OCI-LY7 (cell line): ENCODE results near the gene CELF3. TPM values are rescaled to one million over a fixed set of nuclear protein-coding genes. Genes with fewer than 3 reads are reported as not detected.
"Not testable (repeated sequence)": the region's sequence is repeated elsewhere in the genome, so short reads cannot be mapped to it uniquely, and the experiment has no call there.

Experiments
- BruUV-seq: library from RNA; stranded (reverse); fragments of 400-500 nt; replicated peaks from 2 replicates; lab custom pipeline; 2021; lab: Mats Ljungman, UMichigan
- CTCF ChIA-PET: fragments of 300-600 bp; sonication (Branson Sonifier 250); formaldehyde crosslinking; loops from one replicate; lab custom pipeline; 2022; ENCODE audit warnings: antibody characterized with exemption; ENCODE audit not compliant: unreplicated experiment; lab: Charles Lee
- POLR2A ChIA-PET: fragments of 300-600 bp; sonication (Branson Sonifier 250); formaldehyde crosslinking; loops from one replicate; lab custom pipeline; 2022; ENCODE audit warnings: antibody characterized with exemption; lab: Charles Lee
- DNase-seq: peaks from one replicate; pipeline ENCODE4 v3.0.0-alpha.2; 2015; ENCODE audit warnings: low spot score
- H2AFZ ChIP-seq: fragments of 200-600 bp; sonication (generic), shearing (Covaris generic); 2 replicates; pipeline ENCODE4 v1.6.1; 2014; ENCODE audit warnings: mild to moderate bottlenecking, antibody characterized with exemption, low read length, moderate library complexity
- H3K27ac ChIP-seq: fragments of 200-600 bp; sonication (generic); 2 replicates; pipeline ENCODE4 v1.5.1; 2014; ENCODE audit warnings: mixed run types, low read depth, mild to moderate bottlenecking, moderate library complexity, low read length, inconsistent platforms; ENCODE audit not compliant: poor library complexity, severe bottlenecking
- H3K36me3 ChIP-seq: fragments of 200-600 bp; sonication (generic); 2 replicates; pipeline ENCODE4 v1.6.1; 2014; ENCODE audit warnings: mild to moderate bottlenecking, antibody characterized with exemption, low read length, moderate library complexity, mixed read lengths; ENCODE audit not compliant: insufficient read depth
- H3K4me1 ChIP-seq: fragments of 200-600 bp; sonication (generic); 2 replicates; pipeline ENCODE4 v1.5.1; 2014; ENCODE audit warnings: mild to moderate bottlenecking, low read length; ENCODE audit not compliant: insufficient read depth, poor library complexity, severe bottlenecking
- H3K4me2 ChIP-seq: fragments of 200-600 bp; sonication (generic); 2 replicates; pipeline ENCODE4 v1.6.1; 2014; ENCODE audit warnings: mild to moderate bottlenecking, low read length
- H3K4me3 ChIP-seq: fragments of 200-600 bp; sonication (generic); 2 replicates; pipeline ENCODE4 v1.5.1; 2014; ENCODE audit warnings: mild to moderate bottlenecking, low read depth, low read length; ENCODE audit not compliant: poor library complexity, severe bottlenecking
- H3K79me2 ChIP-seq: fragments of 200-600 bp; sonication (generic); 2 replicates; pipeline ENCODE4 v1.6.1; 2016; ENCODE audit warnings: low read depth, mild to moderate bottlenecking, low read length, moderate library complexity, mixed read lengths; ENCODE audit not compliant: insufficient read depth
- H3K9me2 ChIP-seq: fragments of 200-600 bp; sonication (generic); 2 replicates; pipeline ENCODE4 v1.6.1; 2016; ENCODE audit warnings: mild to moderate bottlenecking, low read length, mixed read lengths; ENCODE audit not compliant: insufficient read depth
- H3K9me3 ChIP-seq: fragments of 200-600 bp; sonication (generic); 2 replicates; pipeline ENCODE4 v1.6.1; 2014; ENCODE audit warnings: mild to moderate bottlenecking, mixed run types, low read length, mixed read lengths
- H4K20me1 ChIP-seq: fragments of 200-600 bp; sonication (generic); 2 replicates; pipeline ENCODE4 v1.6.1; 2014; ENCODE audit warnings: mild to moderate bottlenecking, antibody characterized with exemption, low read length, moderate library complexity, mixed read lengths; ENCODE audit not compliant: insufficient read depth
- CTCF ChIP-seq: fragments of 200-600 bp; sonication (generic); conservative IDR thresholded peaks from 2 replicates; pipeline ENCODE4 v1.5.1; 2014; ENCODE audit warnings: mild to moderate bottlenecking, antibody characterized with exemption, low read length, moderate library complexity, mixed read lengths
- EZH2phosphoT487 ChIP-seq: fragments of 200-600 bp; sonication (generic); IDR thresholded peaks from 2 replicates; pipeline ENCODE4 v1.6.1; 2018; ENCODE audit warnings: low read depth, borderline replicate concordance, mild to moderate bottlenecking, mixed run types, antibody characterized with exemption, low read length, moderate library complexity, mixed read lengths
- intact Hi-C: fragments of 100-400 bp; cut with micrococcal nuclease; formaldehyde crosslinking; loops from one replicate; pipeline ENCODE4 v1.10.0; 2022; ENCODE audit not compliant: unreplicated experiment
- total RNA-seq, 2 experiments: library from RNA; depleted of rRNA in 1 of 2; stranded (reverse); fragments of >200 nt in 1 of 2; shearing (Covaris generic) in 1 of 2; gene quantifications; 2 replicates each; pipeline ENCODE4 v1.2.3, GENCODE V29; 2014 to 2022

CELF3 gene
- total RNA-seq, 2 experiments from 2014 or later, result not detected

- peaks cover 16% of the 10 kb centered on the region; the same call in 1 of the 2 replicates for H3K36me3 ChIP-seq
- TF ChIP-seq EZH2phosphoT487 (no peak), CTCF (no peak)
- H2AFZ ChIP-seq, result no peak overlapping the region
- DNase-seq, result no peak
- POLR2A ChIA-PET, result no interaction called here
- no peaks in the 10 kb centered on the region for H4K20me1 ChIP-seq
- no peaks in the 10 kb centered on the region for H3K79me2 ChIP-seq
- no peaks in the 10 kb centered on the region for H3K9me3 ChIP-seq
- BruUV-seq, result no TSS peak
- CTCF ChIA-PET, result no interaction called here
- no peak overlapping the region for H3K4me3 ChIP-seq
- H3K4me2 ChIP-seq, result no peak overlapping the region
- H3K9me2 ChIP-seq, result no peaks in the 10 kb centered on the region
- intact Hi-C loops, result loop anchor here (5.0 kb wide), 1 partner anchor 54 kb away; no protein-coding TSS in a partner anchor
- no peak overlapping the region for H3K27ac ChIP-seq
- no peaks in the 10 kb centered on the region for H3K4me1 ChIP-seq
Measured at GRCh38 chr1:151686561-151686960, 30.0 kb downstream of the CELF3 start.

GRCh38 chr1:151684128-151684527 lies 32.5 kb downstream of the CELF3 start:
- no peak for DNase-seq
- H3K9me2 ChIP-seq, result no peaks in the 10 kb centered on the region
- peaks cover 16% of the 10 kb centered on the region; the same call in 1 of the 2 replicates for H3K36me3 ChIP-seq
- ChIA-PET CTCF (no interaction called here), POLR2A (interaction anchor here (1.0 to 1.2 kb wide), 2 partner anchors 29 to 173 kb away, joined by 3 read pairs; partner anchors contain the start of gene CGN)
- H3K27ac ChIP-seq, result no peak overlapping the region
- H3K4me1 ChIP-seq, result no peaks in the 10 kb centered on the region
- no peaks in the 10 kb centered on the region for H3K79me2 ChIP-seq
- no peak overlapping the region for H2AFZ ChIP-seq
- intact Hi-C loops, result no loop called here
- no TSS peak for BruUV-seq
- no peak for TF ChIP-seq EZH2phosphoT487
- H3K4me3 ChIP-seq, result no peak overlapping the region
- no peaks in the 10 kb centered on the region for H4K20me1 ChIP-seq
- H3K9me3 ChIP-seq, result no peaks in the 10 kb centered on the region
- H3K4me2 ChIP-seq, result no peak overlapping the region

GRCh38 chr1:151682901-151683300 lies 33.7 kb downstream of the CELF3 start:
- H3K9me3 ChIP-seq, CTCF ChIA-PET, H3K79me2 ChIP-seq, POLR2A ChIA-PET, BruUV-seq, H3K9me2 ChIP-seq, H3K4me1 ChIP-seq, intact Hi-C loops, DNase-seq, H2AFZ ChIP-seq, H3K27ac ChIP-seq, H3K4me2 ChIP-seq, H3K4me3 ChIP-seq, H4K20me1 ChIP-seq: not testable (repeated sequence)
- H3K36me3 ChIP-seq, result peaks cover 19% of the 10 kb centered on the region; the same call in 1 of the 2 replicates
